Hepatocyte (in vitro differentiated cells): ENCODE results near the gene TGFBR3L. TPM values are rescaled to one million over a fixed set of nuclear protein-coding genes. Genes with fewer than 3 reads are reported as not detected.
"Not testable (repeated sequence)": the region's sequence is repeated elsewhere in the genome, so short reads cannot be mapped to it uniquely, and the experiment has no call there.

Experiments used
- DNase-seq: peaks from one replicate; pipeline ENCODE4 v3.0.0-alpha.2; 2016; ENCODE audit warnings: low spot score
- H2AFZ ChIP-seq: fragments of 200-600 bp; sonication (generic); 2 replicates; pipeline ENCODE4 v1.6.0; 2016; ENCODE audit warnings: antibody characterized with exemption, mild to moderate bottlenecking
- H3K27ac ChIP-seq: fragments of 200-600 bp; sonication (generic); 2 replicates; pipeline ENCODE4 v1.5.1; 2016; ENCODE audit warnings: mild to moderate bottlenecking
- H3K27me3 ChIP-seq: fragments of 200-600 bp; sonication (generic); 2 replicates; pipeline ENCODE4 v1.6.1; 2016
- H3K36me3 ChIP-seq: fragments of 200-600 bp; sonication (generic); replicated peaks from 2 replicates; pipeline ENCODE4 v1.5.1; 2016; ENCODE audit warnings: low read depth; ENCODE audit not compliant: insufficient read depth
- H3K4me1 ChIP-seq: fragments of 200-600 bp; sonication (generic); 2 replicates; pipeline ENCODE4 v1.5.1; 2016; ENCODE audit warnings: mild to moderate bottlenecking, moderate library complexity; ENCODE audit not compliant: insufficient read depth
- H3K4me2 ChIP-seq: fragments of 200-600 bp; sonication (generic); 2 replicates; pipeline ENCODE4 v1.6.0; 2016
- H3K4me3 ChIP-seq: fragments of 200-600 bp; sonication (generic); 2 replicates; pipeline ENCODE4 v1.5.1; 2016; ENCODE audit warnings: mild to moderate bottlenecking
- H3K79me2 ChIP-seq: fragments of 200-600 bp; sonication (generic); 2 replicates; pipeline ENCODE4 v1.6.0; 2017; ENCODE audit warnings: mild to moderate bottlenecking
- H3K9me2 ChIP-seq: fragments of 200-600 bp; sonication (generic); replicated peaks from 2 replicates; pipeline ENCODE4 v1.6.0; 2017; ENCODE audit warnings: mild to moderate bottlenecking; ENCODE audit not compliant: insufficient read depth
- H3K9me3 ChIP-seq: fragments of 200-600 bp; sonication (generic); 2 replicates; pipeline ENCODE4 v1.5.1; 2016; ENCODE audit warnings: low read depth, mild to moderate bottlenecking
- H4K20me1 ChIP-seq: fragments of 200-600 bp; sonication (generic); 2 replicates; pipeline ENCODE4 v1.6.0; 2016; ENCODE audit warnings: mild to moderate bottlenecking; ENCODE audit not compliant: insufficient read depth, poor library complexity, severe bottlenecking
- CTCF ChIP-seq: fragments of 200-600 bp; sonication (generic); IDR thresholded peaks from 2 replicates; pipeline ENCODE4 v1.5.1; 2016; ENCODE audit warnings: antibody characterized with exemption, mild to moderate bottlenecking; ENCODE audit not compliant: poor library complexity
- EZH2 ChIP-seq: fragments of 200-600 bp; sonication (generic); IDR thresholded peaks from 2 replicates; pipeline ENCODE4 v1.6.1; 2016; ENCODE audit warnings: antibody characterized with exemption, mild to moderate bottlenecking, borderline replicate concordance
- EZH2phosphoT487 ChIP-seq: fragments of 200-600 bp; sonication (generic); IDR thresholded peaks from one replicate; pipeline ENCODE4 v1.6.1; 2018; ENCODE audit warnings: antibody characterized with exemption, mild to moderate bottlenecking, low read depth, moderate library complexity; ENCODE audit not compliant: unreplicated experiment, severe bottlenecking
- WGBS: methylation state at CpG from one replicate; pipeline ENCODE4 v1.1.6; 2016; ENCODE audit warnings: low lambda C conversion rate; ENCODE audit errors: missing lambda C conversion rate; 5-methylcytosine and 5-hydroxymethylcytosine counted together
- polyA plus RNA-seq: library from polyadenylated mRNA; unstranded; fragments of >200 nt; fragmentation: Nextera tagmentation; extraction: Ambion mirVana; gene quantifications from 2 replicates; pipeline ENCODE4 v1.2.1, GENCODE V29; 2016
- total RNA-seq: library from RNA; depleted of rRNA; stranded (reverse); fragments of >200 nt; gene quantifications from 2 replicates; pipeline ENCODE4 v1.2.3, GENCODE V29; 2014

Gene TGFBR3L
- total and polyA plus RNA-seq, 2 experiments from 2014 or later, result 8.5 TPM; not detected in 1

GRCh38 chr19:7928741-7929701 lies 14.4 kb downstream of the TGFBR3L start:
- Histone ChIP-seq H3K4me2 (peak overlapping the region; percentile 26), H3K27ac (peak overlapping the region; percentile 62), H3K36me3 (no peaks in the 10 kb centered on the region), H2AFZ (no peak overlapping the region), H3K4me1 (peaks cover 28% of the 10 kb centered on the region), H3K9me2 (no peaks in the 10 kb centered on the region), H3K79me2 (no peaks in the 10 kb centered on the region), H3K4me3 (no peak overlapping the region), H3K27me3 (no peaks in the 10 kb centered on the region), H4K20me1 (no peaks in the 10 kb centered on the region), H3K9me3 (no peaks in the 10 kb centered on the region)
- peak; percentile 35 for TF ChIP-seq CTCF
- TF ChIP-seq EZH2phosphoT487, result no peak
- no peak for TF ChIP-seq EZH2
- DNase-seq, result peak; percentile 75
- 58% methylated on average over 24 of the region's 24 CpGs for WGBS

- peaks cover 24% of the 10 kb centered on the region for H3K4me1 ChIP-seq
- WGBS, result 91% methylated on average over 11 of the region's 11 CpGs
- H3K27ac ChIP-seq, H3K27me3 ChIP-seq, H3K4me2 ChIP-seq, H4K20me1 ChIP-seq, H3K9me3 ChIP-seq, H3K4me3 ChIP-seq, DNase-seq, H3K36me3 ChIP-seq, H3K9me2 ChIP-seq, H2AFZ ChIP-seq, H3K79me2 ChIP-seq: not testable (repeated sequence)
Measured at GRCh38 chr19:7930030-7930429, 15.4 kb downstream of the TGFBR3L start.

GRCh38 chr19:7930765-7931164 lies 16.1 kb downstream of the TGFBR3L start:
- H3K79me2 ChIP-seq, result no peaks in the 10 kb centered on the region
- no peak for DNase-seq
- no peaks in the 10 kb centered on the region for H4K20me1 ChIP-seq
- H3K9me2 ChIP-seq, result no peaks in the 10 kb centered on the region
- TF ChIP-seq CTCF (no peak), EZH2 (no peak), EZH2phosphoT487 (no peak)
- H2AFZ ChIP-seq, result no peak overlapping the region
- H3K36me3 ChIP-seq, result no peaks in the 10 kb centered on the region
- H3K9me3 ChIP-seq, result no peaks in the 10 kb centered on the region
- H3K27ac ChIP-seq, result no peak overlapping the region
- H3K4me3 ChIP-seq, result no peak overlapping the region
- WGBS, result 85% methylated on average over 7 of the region's 7 CpGs
- no peak overlapping the region for H3K4me2 ChIP-seq
- peaks cover 24% of the 10 kb centered on the region for H3K4me1 ChIP-seq
- no peaks in the 10 kb centered on the region for H3K27me3 ChIP-seq
